Neuronal stem cell (in vitro differentiated cells): ENCODE data around the gene WASL.

ENCODE experiments used
- DNase-seq: peaks from one replicate; pipeline ENCODE4 v3.0.0-alpha.2; 2013; ENCODE audit warnings: low spot score
- H2AFZ ChIP-seq: one replicate; pipeline ENCODE4 v1.6.1; 2013; ENCODE audit warnings: mild to moderate bottlenecking, low read length, inconsistent platforms
- H2AK5ac ChIP-seq: 2 replicates; pipeline ENCODE4 v1.6.1; 2013; ENCODE audit warnings: low read depth, mild to moderate bottlenecking, inconsistent platforms, low read length, moderate library complexity, mixed read lengths
- H2BK120ac ChIP-seq: 2 replicates; pipeline ENCODE4 v1.6.1; 2013; ENCODE audit warnings: low read depth, mild to moderate bottlenecking, inconsistent platforms, low read length, moderate library complexity, mixed read lengths
- H2BK12ac ChIP-seq: one replicate; pipeline ENCODE4 v1.6.1; 2013; ENCODE audit warnings: low read length, inconsistent platforms
- H2BK15ac ChIP-seq: 2 replicates; pipeline ENCODE4 v1.6.1; 2013; ENCODE audit warnings: mild to moderate bottlenecking, low read length, inconsistent platforms, mixed read lengths
- H2BK5ac ChIP-seq: one replicate; pipeline ENCODE4 v1.6.1; 2013; ENCODE audit warnings: inconsistent platforms, mild to moderate bottlenecking, low read length, moderate library complexity
- H3K14ac ChIP-seq: one replicate; pipeline ENCODE4 v1.6.1; 2013; ENCODE audit warnings: low read length, inconsistent platforms
- H3K18ac ChIP-seq: 2 replicates; pipeline ENCODE4 v1.6.1; 2013; ENCODE audit warnings: low read length, inconsistent platforms
- H3K23ac ChIP-seq: 2 replicates; pipeline ENCODE4 v1.6.1; 2013; ENCODE audit warnings: low read depth, mild to moderate bottlenecking, mixed read lengths, low read length, inconsistent platforms; ENCODE audit not compliant: poor library complexity
- H3K27ac ChIP-seq: replicated peaks from 3 replicates; pipeline ENCODE4 v1.5.1; 2013; ENCODE audit warnings: low read length, inconsistent platforms
- H3K27me3 ChIP-seq, 3 experiments: 2 replicates each; pipeline ENCODE4 v1.6.1; 2013; ENCODE audit warnings: low read length in 3 of 3, mild to moderate bottlenecking in 2 of 3, inconsistent platforms in 1 of 3, low read depth in 1 of 3, mixed read lengths in 1 of 3, moderate library complexity in 1 of 3; ENCODE audit not compliant: control insufficient read depth in 3 of 3, insufficient read depth in 3 of 3
- H3K36me3 ChIP-seq, 2 donors: replicated peaks in 1 of 2; 2 replicates each; pipeline ENCODE4 v1.6.1; 2013; ENCODE audit warnings: low read length in 2 of 2; ENCODE audit not compliant: control insufficient read depth in 2 of 2, insufficient read depth in 2 of 2
- H3K4ac ChIP-seq: 2 replicates; pipeline ENCODE4 v1.6.1; 2013; ENCODE audit warnings: inconsistent platforms, mild to moderate bottlenecking, low read length, moderate library complexity
- H3K4me1 ChIP-seq, 2 donors: 1 replicate in 1 of 2; 2 replicates in 1 of 2; pipeline ENCODE4 v1.6.1; 2013; ENCODE audit warnings: low read length in 2 of 2, low read depth in 1 of 2; ENCODE audit not compliant: control insufficient read depth in 2 of 2, insufficient read depth in 1 of 2
- H3K4me2 ChIP-seq: one replicate; pipeline ENCODE4 v1.6.1; 2013; ENCODE audit warnings: mild to moderate bottlenecking, low read length, inconsistent platforms; ENCODE audit not compliant: insufficient read depth, poor library complexity, severe bottlenecking
- H3K4me3 ChIP-seq, 2 donors: 2 replicates each; pipeline ENCODE4 v1.5.1; 2013; ENCODE audit warnings: low read length in 2 of 2, mild to moderate bottlenecking in 2 of 2, inconsistent platforms in 1 of 2, moderate library complexity in 1 of 2
- H3K79me1 ChIP-seq: one replicate; pipeline ENCODE4 v1.6.1; 2013; ENCODE audit warnings: low read depth, mild to moderate bottlenecking, inconsistent platforms, low read length, moderate library complexity
- H3K9ac ChIP-seq: one replicate; pipeline ENCODE4 v1.6.1; 2013; ENCODE audit warnings: mild to moderate bottlenecking, low read depth, low read length, inconsistent platforms; ENCODE audit not compliant: poor library complexity
- H3K9me3 ChIP-seq, 2 donors: replicated peaks in 1 of 2; 2 replicates each; pipeline versions ENCODE3 to v1.6.1; 2013; ENCODE audit warnings: low read length in 2 of 2, mild to moderate bottlenecking in 2 of 2, inconsistent platforms in 1 of 2, low read depth in 1 of 2, mixed read lengths in 1 of 2, moderate library complexity in 1 of 2; ENCODE audit not compliant: control insufficient read depth in 2 of 2, insufficient read depth in 1 of 2
- H4K8ac ChIP-seq: one replicate; pipeline ENCODE4 v1.6.1; 2013; ENCODE audit warnings: low read depth, mild to moderate bottlenecking, inconsistent platforms, low read length, moderate library complexity
- H4K91ac ChIP-seq: one replicate; pipeline ENCODE4 v1.6.1; 2013; ENCODE audit warnings: low read length, low read depth, mild to moderate bottlenecking, inconsistent platforms; ENCODE audit not compliant: poor library complexity
- WGBS, 2 donors: extraction: QIAGEN DNeasy Blood & Tissue Kit; methylation state at CpG; one replicate each; pipeline ENCODE4 v1.1.7; 2013; ENCODE audit warnings: missing lambda C conversion rate in 2 of 2, mixed read lengths in 1 of 2; ENCODE audit not compliant: insufficient read length in 2 of 2, insufficient replicate concordance in 1 of 2; ENCODE audit errors: extremely low coverage in 2 of 2; 5-methylcytosine and 5-hydroxymethylcytosine counted together

The WASL gene

DNA sequence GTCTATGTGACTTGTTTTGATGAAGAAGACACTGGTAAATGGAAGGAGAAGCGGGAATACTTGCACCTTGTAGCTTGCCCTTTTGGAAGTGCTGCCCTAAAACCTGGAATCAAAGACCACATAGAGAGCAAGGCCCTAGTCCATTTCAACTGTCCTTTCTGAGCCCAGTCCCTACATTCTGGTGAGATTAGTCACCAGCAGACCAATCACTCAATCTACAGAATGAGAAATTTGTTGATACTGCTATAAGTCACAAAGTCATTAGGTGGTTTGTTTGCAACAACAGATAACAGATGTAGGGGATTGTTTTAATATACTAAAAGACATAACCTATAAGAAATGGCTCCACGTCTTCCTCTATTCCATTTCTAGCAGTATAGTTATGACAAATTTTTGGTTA is 33.6 kb downstream of the WASL start:
- Histone ChIP-seq H3K27ac (no peak overlapping the region), H4K8ac (no peak overlapping the region), H3K14ac (no peak overlapping the region), H2BK5ac (no peak overlapping the region), H3K9me3 (peaks cover 0 to 2% of the 10 kb centered on the region in 2 donors), H3K9ac (no peak overlapping the region), H2BK15ac (no peak overlapping the region), H3K4me2 (no peak overlapping the region), H3K4ac (no peak overlapping the region), H3K4me1 (peaks cover 0 to 2% of the 10 kb centered on the region in 2 donors), H2BK120ac (no peak overlapping the region), H3K18ac (no peak overlapping the region), H3K79me1 (no peaks in the 10 kb centered on the region), H3K27me3 (no peaks in the 10 kb centered on the region), H3K36me3 (peaks cover 0 to 15% of the 10 kb centered on the region in 2 donors), H4K91ac (no peak overlapping the region), H2BK12ac (no peak overlapping the region), H2AFZ (no peak overlapping the region), H3K4me3 (no peak overlapping the region), H3K23ac (no peak overlapping the region), H2AK5ac (no peak overlapping the region)
- no CpG with 5 or more reads among the region's 2 CpGs for WGBS, 2 donors
- DNase-seq = no peak

DNA sequence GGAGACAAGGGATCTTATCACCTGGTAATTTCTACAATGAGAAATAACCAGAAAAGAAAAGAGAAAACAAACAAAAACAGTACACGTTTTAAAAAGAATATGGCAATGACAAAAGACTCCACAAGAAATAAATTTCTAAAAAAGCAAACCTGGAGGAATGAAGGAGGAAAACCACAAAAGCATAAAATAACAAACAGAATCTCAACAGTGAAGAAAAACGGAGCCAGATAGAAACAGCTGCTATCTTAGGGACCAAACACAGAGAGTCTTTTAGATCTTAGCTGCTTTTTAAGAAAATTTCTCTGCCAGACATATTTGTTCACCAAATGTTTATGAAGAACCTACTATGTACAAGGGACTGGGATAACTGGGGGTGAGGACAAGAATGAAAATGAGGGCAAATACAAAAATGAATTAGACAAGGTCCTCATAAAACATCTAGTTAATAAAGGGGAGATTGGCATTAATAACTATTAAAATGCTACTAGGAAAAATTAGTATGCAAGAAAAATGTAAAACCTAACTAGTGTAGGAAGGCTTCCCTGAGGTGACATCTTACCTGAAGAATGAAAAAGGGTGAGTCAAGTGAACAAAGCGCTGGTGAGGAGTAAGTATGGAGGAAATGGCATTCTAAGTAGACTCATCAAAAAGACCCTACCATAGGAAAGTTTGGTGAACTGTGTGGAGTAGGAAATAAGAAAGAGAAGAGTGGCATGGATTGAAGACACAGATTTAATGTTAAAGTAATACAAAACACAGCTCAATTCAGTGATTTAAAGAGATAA is 34.3 kb downstream of the WASL start:
- Histone ChIP-seq H3K4me2 (no peak overlapping the region), H3K18ac (no peak overlapping the region), H3K27me3 (no peaks in the 10 kb centered on the region), H2BK5ac (no peak overlapping the region), H2BK15ac (no peak overlapping the region), H3K9me3 (no peaks in the 10 kb centered on the region), H2BK12ac (no peak overlapping the region), H3K79me1 (no peaks in the 10 kb centered on the region), H3K4me3 (no peak overlapping the region), H3K36me3 (peaks cover 0 to 17% of the 10 kb centered on the region in 2 donors), H2AFZ (no peak overlapping the region), H3K4me1 (peaks cover 0 to 2% of the 10 kb centered on the region in 2 donors), H4K8ac (no peak overlapping the region), H3K4ac (no peak overlapping the region), H2AK5ac (no peak overlapping the region), H2BK120ac (no peak overlapping the region), H3K14ac (no peak overlapping the region), H3K23ac (no peak overlapping the region), H4K91ac (no peak overlapping the region), H3K27ac (no peak overlapping the region), H3K9ac (no peak overlapping the region)
- DNase-seq = no peak
- WGBS, 2 donors = no CpG with 5 or more reads among the region's 3 CpGs

DNA sequence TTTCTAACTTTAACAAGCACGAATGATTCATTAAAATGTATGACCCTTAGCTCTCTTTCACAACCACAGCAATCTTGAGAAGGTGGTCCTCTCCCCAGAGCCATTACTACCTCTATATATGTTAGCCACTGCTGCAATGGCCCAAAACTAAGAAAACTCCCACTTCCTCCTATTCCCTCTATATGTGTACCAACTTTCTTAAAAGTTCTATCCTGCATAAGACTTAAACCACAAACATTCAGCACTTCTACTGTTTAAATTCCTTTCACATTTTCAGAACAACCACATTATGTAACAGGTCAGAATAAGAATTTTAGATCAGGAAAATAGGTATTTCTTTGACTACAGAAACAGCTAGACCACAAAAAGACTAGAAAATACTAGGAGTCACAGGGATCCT is 36.2 kb downstream of the WASL start:
- H3K4ac ChIP-seq = no peak overlapping the region
- WGBS, 2 donors = no CpG with 5 or more reads among the region's 1 CpG
- peaks cover 0 to 2% of the 10 kb centered on the region in 2 donors for H3K4me1 ChIP-seq
- no peak overlapping the region for H3K27ac ChIP-seq
- H3K36me3 ChIP-seq = peaks cover 4 to 32% of the 10 kb centered on the region in 2 donors
- no peak overlapping the region for H2AK5ac ChIP-seq
- no peak overlapping the region for H2BK12ac ChIP-seq
- no peak overlapping the region for H3K23ac ChIP-seq
- H2BK15ac ChIP-seq = no peak overlapping the region
- H4K8ac ChIP-seq = no peak overlapping the region
- H3K79me1 ChIP-seq = no peaks in the 10 kb centered on the region
- H3K18ac ChIP-seq = no peak overlapping the region
- H3K27me3 ChIP-seq = no peaks in the 10 kb centered on the region
- no peak overlapping the region for H3K9ac ChIP-seq
- H4K91ac ChIP-seq = no peak overlapping the region
- no peak overlapping the region for H2AFZ ChIP-seq
- H3K14ac ChIP-seq = no peak overlapping the region
- H3K4me3 ChIP-seq = no peak overlapping the region
- H3K4me2 ChIP-seq = no peak overlapping the region
- H2BK120ac ChIP-seq = no peak overlapping the region
- no peak overlapping the region for H2BK5ac ChIP-seq
- no peaks in the 10 kb centered on the region for H3K9me3 ChIP-seq
- DNase-seq = no peak

DNA sequence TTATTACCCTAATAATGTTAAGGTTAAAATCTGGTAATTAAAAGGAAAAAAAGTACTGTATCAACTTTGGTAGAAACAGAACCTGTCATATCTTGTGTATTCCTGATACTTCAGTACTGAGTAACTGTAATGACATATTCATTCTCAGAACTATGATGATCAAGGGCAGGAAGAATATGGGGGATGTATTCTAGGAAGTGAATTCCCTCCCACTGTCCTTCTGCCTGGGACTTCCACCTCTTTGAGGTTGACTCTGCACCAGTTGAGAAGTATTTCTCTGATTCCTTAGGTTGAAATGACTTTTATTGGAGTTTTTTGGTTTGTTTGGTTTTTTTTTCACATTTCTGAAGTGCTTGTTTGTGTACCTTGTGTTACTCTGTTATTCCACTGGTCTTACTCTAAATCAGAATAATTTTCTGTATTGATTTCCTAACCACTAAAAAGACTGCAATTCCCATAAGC is 36.9 kb downstream of the WASL start:
- Histone ChIP-seq H3K23ac (no peak overlapping the region), H3K14ac (no peak overlapping the region), H3K4me1 (peaks cover 0 to 2% of the 10 kb centered on the region in 2 donors), H3K4ac (no peak overlapping the region), H3K27me3 (no peaks in the 10 kb centered on the region), H2AK5ac (no peak overlapping the region), H3K4me2 (no peak overlapping the region), H2AFZ (no peak overlapping the region), H3K9me3 (no peaks in the 10 kb centered on the region), H2BK15ac (no peak overlapping the region), H2BK120ac (no peak overlapping the region), H2BK5ac (no peak overlapping the region), H3K18ac (no peak overlapping the region), H4K8ac (no peak overlapping the region), H3K4me3 (no peak overlapping the region), H3K36me3 (peaks cover 5 to 35% of the 10 kb centered on the region in 2 donors), H3K79me1 (no peaks in the 10 kb centered on the region), H2BK12ac (no peak overlapping the region), H3K27ac (no peak overlapping the region), H4K91ac (no peak overlapping the region), H3K9ac (no peak overlapping the region)
- DNase-seq = no peak
